ENCODE results near the gene FOXA1. TPM values are rescaled to one million over a fixed set of nuclear protein-coding genes. Genes with fewer than 3 reads are reported as not detected.

The FOXA1 gene
- total RNA-seq, 1 experiment from 2014 or later: 212 TPM

DNA sequence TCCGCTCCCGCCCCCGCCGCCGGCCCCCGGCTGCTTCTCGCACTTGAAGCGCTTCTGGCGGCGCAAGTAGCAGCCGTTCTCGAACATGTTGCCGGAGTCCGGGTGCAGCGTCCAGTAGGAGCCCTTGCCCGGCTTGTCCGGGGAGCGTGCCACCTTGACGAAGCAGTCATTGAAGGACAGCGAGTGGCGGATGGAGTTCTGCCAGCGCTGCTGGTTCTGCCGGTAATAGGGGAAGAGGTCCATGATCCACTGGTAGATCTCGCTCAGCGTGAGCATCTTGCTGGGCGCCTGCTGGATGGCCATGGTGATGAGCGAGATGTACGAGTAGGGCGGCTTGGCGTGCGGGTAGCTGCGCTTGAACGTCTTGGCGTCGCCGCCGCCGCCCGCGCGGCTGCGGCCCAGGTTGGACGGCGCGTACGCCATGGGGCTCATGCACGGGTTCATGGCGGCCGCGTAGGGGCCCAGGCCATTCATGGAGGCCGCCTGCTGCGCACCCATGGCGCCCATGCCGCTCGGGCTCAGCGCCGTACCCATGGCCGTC, 3.0 kb downstream of the FOXA1 start:
- intact Hi-C loops (cut with micrococcal nuclease): no loop called here
- Histone ChIP-seq H2AFZ (ENCODE audit: low read length) (no peak overlapping the region), H3K27ac (ENCODE audit: low read length) (peak overlapping the region; percentile 99)

GRCh38 chr14:37591311-37591940, 3.6 kb downstream of the FOXA1 start:
- H3K27me3 ChIP-seq (ENCODE audit: low read length): no peaks in the 10 kb centered on the region
- POLR2A ChIA-PET (ENCODE audit: unreplicated experiment): interaction anchor here (0.7 kb wide), 1 partner anchor 280 kb away, joined by 4 read pairs; no protein-coding TSS in a partner anchor
- H3K4me3 ChIP-seq (ENCODE audit: low read length): peak overlapping the region; percentile 96
- H3F3A ChIP-seq (ENCODE audit: low read length, unreplicated experiment): no peaks in the 10 kb centered on the region
- DNase-seq: peak; percentile 53
- H3K9me2 ChIP-seq (replicated peaks; ENCODE audit: low read length): no peaks in the 10 kb centered on the region
- peaks cover 18% of the 10 kb centered on the region for H3K4me1 ChIP-seq (ENCODE audit: insufficient read depth, low read length)
- H3K9me3 ChIP-seq (ENCODE audit: low read length): no peaks in the 10 kb centered on the region
- H3K79me2 ChIP-seq (ENCODE audit: low read length): peaks cover 89% of the 10 kb centered on the region
- no TSS peak for BruUV-seq (replicated peaks)
- H3K27ac ChIP-seq (ENCODE audit: low read length): peak overlapping the region; percentile 99
- CTCF ChIA-PET: interaction anchor here (0.8 to 1.5 kb wide), 5 partner anchors 155 to 361 kb away, joined by 3 to 9 read pairs (median 5); no protein-coding TSS in a partner anchor
- peak; percentile 15 for ATAC-seq
- H3K4me2 ChIP-seq (ENCODE audit: low read length): peak overlapping the region; percentile 89
- H3K36me3 ChIP-seq (ENCODE audit: low read depth, low read length): peaks cover 53% of the 10 kb centered on the region
- TF ChIP-seq CTCF (conservative IDR thresholded peaks at IDR 0.05; ENCODE audit: low read depth, low read length): peak; percentile 77
- no peak for TF ChIP-seq EZH2 (IDR thresholded peaks at IDR 0.05; ENCODE audit: low read length, unreplicated experiment)
- no peak for TF ChIP-seq EZH2phosphoT487 (IDR thresholded peaks at IDR 0.05; ENCODE audit: borderline replicate concordance, low read length)
- intact Hi-C loops (cut with micrococcal nuclease): no loop called here
- peak overlapping the region; percentile 99 for H3K9ac ChIP-seq (ENCODE audit: low read length)
- no peak overlapping the region for H2AFZ ChIP-seq (ENCODE audit: low read length)
- H4K20me1 ChIP-seq (ENCODE audit: low read length): peaks cover 27% of the 10 kb centered on the region

More for the DNA sequence above, 3.0 kb downstream of the FOXA1 start:
- Histone ChIP-seq H3K79me2 (ENCODE audit: low read length) (peaks cover 89% of the 10 kb centered on the region), H3K36me3 (ENCODE audit: low read depth, low read length) (peaks cover 53% of the 10 kb centered on the region), H3K27me3 (ENCODE audit: low read length) (no peaks in the 10 kb centered on the region), H3K9me3 (ENCODE audit: low read length) (no peaks in the 10 kb centered on the region), H3K9ac (ENCODE audit: low read length) (peak overlapping the region; percentile 99), H3K4me1 (ENCODE audit: insufficient read depth, low read length) (peaks cover 18% of the 10 kb centered on the region), H3K4me2 (ENCODE audit: low read length) (peak overlapping the region; percentile 89), H3K4me3 (ENCODE audit: low read length) (peak overlapping the region; percentile 96), H3K9me2 (replicated peaks; ENCODE audit: low read length) (no peaks in the 10 kb centered on the region), H3F3A (ENCODE audit: low read length, unreplicated experiment) (no peaks in the 10 kb centered on the region), H4K20me1 (ENCODE audit: low read length) (peaks cover 27% of the 10 kb centered on the region)
- DNase-seq: peak; percentile 73
- TF ChIP-seq CTCF (conservative IDR thresholded peaks at IDR 0.05; ENCODE audit: low read depth, low read length) (peak; percentile 21; the same call in 1 of the 2 replicates), EZH2 (IDR thresholded peaks at IDR 0.05; ENCODE audit: low read length, unreplicated experiment) (no peak)
- no TSS peak for BruUV-seq (replicated peaks)
- CTCF ChIA-PET: interaction anchor here (0.9 to 1.5 kb wide), 3 partner anchors 155 to 340 kb away, joined by 3 to 9 read pairs (median 6); no protein-coding TSS in a partner anchor
- POLR2A ChIA-PET (ENCODE audit: unreplicated experiment): no interaction called here
- peak; percentile 0 for ATAC-seq
